GM12875 (cell line): Measurements from ENCODE around the gene KCNK4.
A peak's percentile ranks its signal among the peaks of the same experiment; 100 is the strongest.

ENCODE experiments used
- H3K4me3 ChIP-seq: one replicate; pipeline ENCODE4 v1.5.1; 2011; ENCODE audit warnings: low read depth, low read length, control low read depth
- TF ChIP-seq, protein P1 (sequence below): IDR thresholded peaks from 2 replicates; pipeline ENCODE4 v1.5.1; 2011; ENCODE audit warnings: low read depth, mild to moderate bottlenecking, control low read depth, inconsistent platforms, low read length, moderate library complexity, borderline replicate concordance; ENCODE audit not compliant: insufficient read depth

KCNK4 gene

DNA sequence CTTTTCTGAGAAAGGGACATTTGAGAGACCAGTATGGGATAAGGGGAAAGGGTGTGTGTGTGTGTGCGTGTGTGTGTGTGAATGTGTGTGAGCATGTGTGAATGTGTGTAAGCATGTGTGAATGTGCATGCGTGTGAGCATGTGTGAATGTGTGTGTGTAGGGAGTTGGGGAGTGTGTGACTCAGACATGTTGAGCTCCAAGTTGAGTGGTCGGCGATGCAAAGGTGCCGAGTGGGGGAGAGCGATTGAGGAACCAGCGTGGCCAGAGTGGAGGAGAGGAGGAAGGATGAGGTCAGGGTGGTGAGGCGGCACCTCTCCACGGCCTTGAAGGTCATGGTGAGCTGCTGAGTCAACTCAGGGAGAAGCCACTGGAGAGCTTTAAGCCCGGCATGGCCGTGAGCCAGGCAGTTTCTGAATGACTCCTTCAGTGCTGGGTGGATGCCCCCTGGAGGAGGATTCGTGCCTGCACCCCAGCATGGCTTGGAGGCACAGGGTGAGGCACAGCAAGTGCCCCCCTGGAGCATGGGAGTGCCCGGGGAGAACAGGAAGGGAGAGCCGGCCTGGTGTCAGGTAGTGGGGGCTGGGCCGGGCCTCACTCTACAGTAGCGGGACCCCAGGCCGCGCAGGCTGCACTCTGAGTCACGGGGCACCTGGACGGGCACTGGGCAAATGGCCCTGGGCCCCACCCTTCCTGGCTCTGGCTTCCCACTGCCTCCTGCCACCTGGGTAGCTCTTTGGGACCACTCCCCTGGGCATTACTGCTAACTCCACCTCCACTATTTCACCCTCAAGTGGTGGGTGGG is 40.7 kb downstream of the KCNK4 start:
- TF ChIP-seq, protein P1, sequence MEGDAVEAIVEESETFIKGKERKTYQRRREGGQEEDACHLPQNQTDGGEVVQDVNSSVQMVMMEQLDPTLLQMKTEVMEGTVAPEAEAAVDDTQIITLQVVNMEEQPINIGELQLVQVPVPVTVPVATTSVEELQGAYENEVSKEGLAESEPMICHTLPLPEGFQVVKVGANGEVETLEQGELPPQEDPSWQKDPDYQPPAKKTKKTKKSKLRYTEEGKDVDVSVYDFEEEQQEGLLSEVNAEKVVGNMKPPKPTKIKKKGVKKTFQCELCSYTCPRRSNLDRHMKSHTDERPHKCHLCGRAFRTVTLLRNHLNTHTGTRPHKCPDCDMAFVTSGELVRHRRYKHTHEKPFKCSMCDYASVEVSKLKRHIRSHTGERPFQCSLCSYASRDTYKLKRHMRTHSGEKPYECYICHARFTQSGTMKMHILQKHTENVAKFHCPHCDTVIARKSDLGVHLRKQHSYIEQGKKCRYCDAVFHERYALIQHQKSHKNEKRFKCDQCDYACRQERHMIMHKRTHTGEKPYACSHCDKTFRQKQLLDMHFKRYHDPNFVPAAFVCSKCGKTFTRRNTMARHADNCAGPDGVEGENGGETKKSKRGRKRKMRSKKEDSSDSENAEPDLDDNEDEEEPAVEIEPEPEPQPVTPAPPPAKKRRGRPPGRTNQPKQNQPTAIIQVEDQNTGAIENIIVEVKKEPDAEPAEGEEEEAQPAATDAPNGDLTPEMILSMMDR: peak; percentile 84
- H3K4me3 ChIP-seq: peak overlapping the region; percentile 29

DNA sequence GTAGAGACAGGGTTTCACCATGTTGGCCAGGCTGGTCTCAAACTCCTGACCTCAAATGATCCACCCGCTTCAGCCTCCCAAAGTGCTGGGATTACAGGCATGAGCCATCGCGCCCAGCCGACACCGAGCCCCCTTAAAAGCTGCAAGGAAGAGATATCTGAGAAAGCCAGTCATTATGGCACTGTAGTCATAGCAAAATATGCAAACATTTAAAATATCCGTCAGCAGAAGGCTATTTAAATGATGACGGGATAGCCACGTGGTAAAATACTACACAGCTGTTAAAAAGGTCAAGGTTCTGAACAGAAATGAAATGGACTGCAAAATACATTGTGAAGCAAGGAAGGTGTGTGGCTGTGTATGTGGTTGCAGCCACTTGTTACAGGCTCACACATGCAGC is 42.5 kb downstream of the KCNK4 start:
- no peak overlapping the region for H3K4me3 ChIP-seq
- TF ChIP-seq, protein P1: no peak

DNA sequence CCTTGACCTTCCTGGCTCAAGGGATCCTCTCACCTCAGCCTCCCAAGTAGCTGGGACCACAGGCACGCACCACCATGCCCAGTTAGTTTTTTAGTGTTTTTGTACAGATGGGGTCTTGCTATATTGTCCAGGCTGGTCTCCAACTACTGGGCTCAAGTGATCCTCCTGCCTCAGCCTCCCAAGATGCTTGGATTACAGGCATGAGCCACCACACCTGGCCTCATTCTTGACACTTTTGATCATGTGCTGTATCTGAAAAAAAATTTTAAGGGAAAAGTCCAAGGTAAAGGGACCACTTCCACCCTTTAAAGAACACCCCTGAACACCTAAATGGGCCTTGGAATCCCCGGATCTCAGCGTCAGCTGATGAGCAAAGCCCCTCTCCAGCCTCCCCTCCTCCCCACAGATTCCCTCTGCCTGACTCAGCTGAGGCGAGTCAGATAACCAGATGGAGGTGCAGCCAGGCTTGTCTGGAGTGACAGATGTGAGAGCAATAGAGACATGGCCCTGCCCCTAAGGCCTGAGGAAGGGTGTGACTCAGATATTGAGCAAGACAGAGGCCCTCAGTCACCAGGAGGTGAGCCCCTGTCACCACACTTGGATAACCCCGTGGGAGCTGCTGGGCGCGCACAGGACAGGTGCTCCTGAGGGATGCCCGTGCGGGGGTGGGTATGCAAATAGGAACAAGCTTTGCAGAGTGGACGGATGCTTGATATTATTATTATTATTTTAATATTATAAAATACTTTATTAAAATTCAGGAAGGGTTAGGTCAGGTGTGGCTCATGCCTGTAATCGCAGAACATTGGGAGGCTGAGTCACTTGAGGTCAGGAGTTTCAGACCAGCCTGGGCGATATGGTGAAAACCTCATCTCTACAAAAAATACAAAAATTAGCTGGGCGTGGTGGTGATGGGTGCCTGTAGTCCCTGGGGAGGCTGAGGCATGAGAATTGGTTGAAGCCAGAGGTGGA is 43.9 kb downstream of the KCNK4 start:
- TF ChIP-seq, protein P1: no peak
- no peak overlapping the region for H3K4me3 ChIP-seq

DNA sequence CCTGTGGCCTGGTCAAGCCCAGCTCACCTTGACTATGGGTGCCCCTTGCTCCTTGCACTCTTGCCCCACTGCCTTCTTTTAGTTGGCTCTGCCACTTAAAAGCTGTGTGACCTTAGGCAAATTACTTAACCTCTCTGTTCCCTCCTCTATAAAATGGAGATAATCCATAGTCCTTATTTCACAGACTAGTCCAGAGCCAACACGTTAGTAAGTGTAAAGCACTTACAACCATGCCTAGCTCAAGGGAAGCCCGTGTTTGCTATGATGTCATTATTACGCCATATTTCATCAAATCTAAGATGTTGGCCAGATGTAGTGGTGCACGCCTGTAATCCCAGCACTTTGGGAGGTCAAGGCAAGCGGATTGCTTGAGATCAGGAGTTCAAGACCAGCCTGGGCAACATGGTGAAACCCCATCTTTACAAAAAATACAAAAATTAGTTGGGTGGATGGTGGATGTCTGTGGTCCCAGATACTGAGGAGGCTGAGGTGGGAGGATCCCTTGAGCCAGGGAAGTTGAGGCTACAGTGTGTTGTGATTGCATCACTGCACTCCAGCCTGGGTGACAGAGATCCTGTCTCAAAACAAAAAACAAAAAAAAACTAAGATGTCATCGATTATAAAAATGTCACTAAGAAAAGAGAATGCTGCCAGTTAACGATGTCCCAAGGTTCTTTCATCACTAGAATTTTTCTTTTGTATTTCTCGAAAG is 46.6 kb downstream of the KCNK4 start:
- no peak overlapping the region for H3K4me3 ChIP-seq
- TF ChIP-seq, protein P1: no peak

DNA sequence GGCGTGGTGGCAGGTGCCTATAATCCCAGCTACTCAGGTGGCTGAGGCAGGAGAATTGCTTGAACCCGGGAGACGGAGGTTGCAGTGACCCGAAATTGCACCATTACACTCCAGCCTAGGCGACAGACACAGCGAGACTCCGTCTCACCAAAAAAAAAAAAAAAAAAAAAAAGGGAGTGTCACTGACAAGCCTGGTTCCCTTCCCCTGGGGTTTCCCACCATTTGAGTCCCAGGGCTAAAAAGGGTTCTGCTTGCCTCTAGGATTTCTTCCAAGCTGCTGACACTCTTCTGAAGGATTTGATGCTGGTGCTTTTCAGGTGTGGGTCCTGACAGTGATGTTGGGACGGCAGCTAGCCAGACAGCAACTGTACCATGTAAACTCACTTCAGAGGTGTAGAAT is 47.6 kb downstream of the KCNK4 start:
- H3K4me3 ChIP-seq: no peak overlapping the region

DNA sequence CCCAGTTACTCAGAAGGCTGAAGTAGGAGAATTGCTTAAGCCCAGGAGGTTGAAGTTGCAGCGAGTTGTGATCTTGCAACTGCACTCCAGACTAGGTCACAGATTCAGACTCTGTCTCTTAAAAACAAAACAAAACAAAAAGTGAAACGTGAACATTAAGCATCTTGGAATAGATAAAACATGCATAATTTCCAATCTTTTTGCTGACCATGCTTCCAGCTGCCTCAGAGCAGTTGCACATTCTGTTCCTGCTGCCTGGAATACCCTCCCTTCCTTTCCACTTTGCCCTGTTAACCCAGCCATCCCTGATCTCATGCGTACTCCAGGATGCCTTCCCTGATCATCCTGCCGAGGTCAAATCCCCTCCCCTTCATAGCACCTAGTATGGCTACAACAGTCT is 48.2 kb downstream of the KCNK4 start:
- TF ChIP-seq, protein P1: no peak
- peak overlapping the region; percentile 58 for H3K4me3 ChIP-seq

More for the DNA sequence above, 47.6 kb downstream of the KCNK4 start:
- TF ChIP-seq, protein P1: no peak
